Measurements from ENCODE around the gene MESD.
A peak's percentile ranks its signal among the peaks of the same experiment; 100 is the strongest.

The MESD gene

DNA sequence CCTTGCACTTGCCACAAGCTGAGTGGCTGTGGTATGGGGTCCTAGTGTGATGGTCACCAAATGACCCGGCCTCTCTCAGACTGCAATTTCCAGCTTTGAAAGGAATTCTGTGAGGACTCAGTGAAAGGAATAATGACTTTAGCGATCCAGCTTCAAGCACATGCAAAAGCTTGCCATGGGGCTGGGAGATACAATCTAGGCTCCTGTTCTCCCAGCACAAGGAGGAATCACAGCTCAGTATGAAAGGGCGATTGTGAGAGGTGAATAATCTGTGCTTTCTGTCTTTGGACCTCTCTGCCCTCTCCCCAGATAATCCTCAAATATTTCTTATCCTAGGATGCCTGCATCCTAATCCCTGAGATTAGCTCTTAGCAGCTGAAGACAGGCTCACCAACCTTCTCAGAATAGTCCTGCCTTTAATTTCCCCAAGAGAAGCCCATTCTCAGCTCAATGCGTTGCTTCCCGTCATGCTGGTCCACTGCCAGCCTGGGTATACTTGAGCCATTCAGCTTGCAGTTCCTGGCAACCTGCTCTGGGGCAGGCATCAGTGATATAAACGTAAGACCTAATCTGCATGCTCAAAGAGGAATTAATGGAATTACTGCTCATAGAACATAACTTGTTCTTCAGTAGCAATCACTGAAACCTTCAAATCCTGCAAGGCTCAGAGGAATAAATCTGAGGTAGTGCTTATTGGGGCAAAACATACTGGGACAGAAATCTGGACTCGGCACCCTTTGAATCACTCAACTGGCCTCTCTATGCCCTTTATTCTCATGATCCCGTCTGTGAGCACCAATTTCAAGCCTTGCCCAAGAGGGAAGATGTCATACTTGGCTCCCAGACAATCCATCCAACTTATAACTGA lies 26.2 kb upstream of the MESD start:
- peak; percentile 82 for DNase-seq (ENCODE audit: low spot score)

DNA sequence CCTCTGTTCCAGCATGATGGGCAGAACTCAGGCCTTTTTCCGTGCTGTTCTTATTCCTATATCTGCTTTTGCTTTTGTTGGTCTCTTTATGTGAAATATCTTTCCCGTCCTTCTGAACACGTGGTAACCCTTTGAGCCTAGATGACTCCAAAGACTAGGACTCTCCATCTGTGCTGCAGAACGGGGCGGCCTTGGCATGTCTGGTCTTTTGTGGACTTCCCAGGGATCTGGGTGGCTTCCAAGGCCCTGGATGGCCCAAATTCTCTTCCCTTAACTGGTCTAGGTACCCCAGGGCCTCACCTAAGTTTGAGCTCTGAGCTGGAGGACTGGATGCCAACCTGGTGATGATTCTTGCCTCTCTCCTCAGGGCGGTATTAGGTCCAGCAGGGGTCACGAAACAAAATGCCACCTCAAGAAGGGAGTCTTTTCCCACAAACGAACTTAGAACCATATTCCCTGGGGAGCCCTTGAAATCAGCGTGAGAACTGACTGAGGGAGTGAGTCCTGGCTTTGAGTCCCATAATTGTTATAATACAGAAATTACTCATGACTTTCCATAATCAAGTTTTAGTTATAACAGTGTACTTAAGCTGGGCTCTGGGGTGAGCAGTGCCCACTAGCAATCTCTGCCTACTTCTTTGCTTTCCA lies 25.0 kb upstream of the MESD start:
- DNase-seq (ENCODE audit: low spot score): no peak

DNA sequence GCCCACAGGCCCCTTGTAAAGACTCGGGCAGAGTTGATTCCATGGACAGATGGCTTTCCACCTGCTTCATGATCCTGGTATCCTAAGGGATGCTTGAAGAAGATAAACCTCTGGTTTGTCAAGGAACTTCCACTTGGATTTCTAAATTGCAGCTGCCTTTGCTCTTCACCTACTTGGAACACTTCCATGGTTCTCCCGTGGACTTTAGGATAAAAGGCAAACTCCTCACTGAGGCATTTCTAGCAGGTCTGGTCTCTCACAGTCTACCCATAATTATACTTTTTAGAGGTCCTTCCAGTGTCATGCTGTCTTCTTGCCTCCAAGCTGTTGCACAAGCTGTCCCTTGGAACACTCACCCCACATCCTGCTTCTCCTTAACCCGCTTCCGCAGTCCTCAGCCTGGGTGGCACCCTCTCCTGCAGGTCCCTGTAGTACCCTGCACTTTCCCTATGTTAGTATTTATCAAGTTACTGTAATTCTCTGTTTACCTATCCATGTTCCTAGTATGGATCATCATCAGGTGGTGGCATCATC lies 23.8 kb upstream of the MESD start:
- DNase-seq (ENCODE audit: low spot score): no peak

DNA sequence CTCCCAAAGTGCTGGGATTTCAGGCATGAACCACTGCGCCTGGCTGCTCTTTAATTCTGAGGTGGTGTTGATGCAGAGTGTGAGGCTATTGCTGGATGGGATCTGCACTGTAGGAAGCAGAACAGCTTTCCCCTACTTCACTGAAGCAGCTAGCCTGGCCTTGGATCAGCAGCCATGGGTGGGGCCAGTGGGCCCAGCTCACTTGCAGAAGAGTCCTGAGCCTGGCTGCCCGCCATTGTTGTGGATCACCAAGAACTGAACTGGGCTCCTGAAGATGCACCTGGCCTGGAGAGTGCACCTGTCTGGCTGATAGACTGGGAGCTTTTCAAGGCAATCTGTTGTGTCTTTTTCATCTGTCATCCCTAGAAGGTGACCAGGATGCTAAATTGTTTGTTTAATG lies 23.0 kb upstream of the MESD start:
- DNase-seq (ENCODE audit: low spot score): no peak

DNA sequence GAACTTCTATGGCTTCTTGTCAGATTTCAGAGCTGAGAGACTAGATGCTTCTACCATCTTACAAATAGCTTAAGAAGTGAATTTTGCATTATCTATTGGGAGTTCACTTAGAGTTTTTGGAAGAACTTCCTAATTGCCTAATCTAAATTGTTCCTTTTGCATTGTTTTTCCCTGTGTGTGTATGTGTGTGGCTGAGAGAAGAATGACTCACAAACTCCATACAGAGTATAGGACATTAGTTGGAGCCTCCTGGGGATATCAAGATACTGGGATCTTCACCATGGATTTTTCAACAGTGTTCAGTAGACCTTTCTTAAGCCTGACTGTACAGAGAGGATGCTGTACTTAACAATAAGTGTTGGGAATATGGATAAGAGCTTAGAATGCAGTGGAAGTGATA lies 22.0 kb upstream of the MESD start:
- no peak for DNase-seq (ENCODE audit: low spot score)

DNA sequence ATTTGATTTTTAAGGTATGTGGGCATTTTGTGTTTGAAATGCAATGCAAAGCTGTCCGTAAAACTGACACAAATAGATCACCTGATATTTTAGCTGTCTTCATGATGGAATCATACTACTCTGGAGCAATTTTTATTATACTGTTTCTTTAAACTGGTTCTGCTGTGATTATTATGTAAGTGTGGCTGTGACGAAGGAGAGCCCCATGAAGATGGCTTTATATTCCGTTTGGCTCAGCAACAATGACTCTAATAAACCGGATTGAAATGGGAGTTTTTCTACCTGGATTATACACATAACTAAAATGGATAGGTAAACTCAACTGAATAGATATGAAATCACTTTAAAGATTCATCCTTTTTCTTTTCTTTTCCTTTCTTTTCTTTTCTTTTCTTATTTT lies 20.5 kb upstream of the MESD start:
- no peak for DNase-seq (ENCODE audit: low spot score)

DNA sequence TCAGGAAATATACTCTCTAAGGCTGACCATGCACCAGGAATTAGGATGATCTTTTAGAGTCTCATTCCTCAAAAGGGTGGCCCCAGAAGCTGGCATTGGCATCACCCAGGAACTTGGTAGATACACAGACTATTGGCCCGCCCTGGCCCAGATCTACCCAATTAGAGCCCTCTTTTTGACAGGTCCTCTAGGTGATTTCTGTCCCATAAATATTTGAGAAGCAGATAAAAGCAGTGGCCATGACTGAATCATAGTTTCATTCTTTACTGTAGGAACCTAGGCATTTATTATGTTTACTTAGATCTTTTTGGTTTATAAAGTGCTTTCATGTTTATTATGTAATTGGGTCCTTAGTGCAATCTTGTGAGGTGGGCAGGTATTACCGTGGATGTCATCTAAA lies 18.7 kb upstream of the MESD start:
- no peak for DNase-seq (ENCODE audit: low spot score)

DNA sequence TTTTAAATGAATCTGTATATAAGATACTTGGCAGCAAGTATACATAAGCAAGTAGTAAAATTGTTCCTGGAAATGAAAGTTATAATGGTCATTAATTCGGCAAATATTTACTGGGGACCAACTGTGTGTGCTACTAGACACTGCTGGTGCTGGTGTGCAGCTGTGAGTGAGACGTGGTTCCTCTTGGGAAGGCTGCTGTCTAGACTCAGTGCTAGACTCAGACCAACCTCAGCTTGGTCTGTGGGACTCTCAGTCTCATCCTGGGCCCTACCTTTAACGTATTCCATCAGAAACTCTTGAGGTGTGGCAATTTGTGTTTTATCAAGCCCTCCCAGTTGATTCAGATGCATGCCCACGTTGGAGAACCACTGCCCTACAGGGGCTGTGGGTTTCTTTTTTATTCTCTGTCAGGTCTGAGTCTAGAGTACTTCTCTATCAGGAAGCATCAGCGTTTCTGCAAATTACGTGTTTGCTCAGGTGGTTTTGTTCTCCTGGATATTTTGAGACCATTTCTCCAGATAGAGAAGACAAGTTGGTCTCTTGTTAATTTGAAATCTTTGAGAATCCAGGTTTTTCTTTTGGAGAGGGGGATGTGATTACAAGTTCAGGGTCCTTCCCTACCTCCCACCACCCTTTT lies 17.9 kb upstream of the MESD start:
- DNase-seq (ENCODE audit: low spot score): no peak

DNA sequence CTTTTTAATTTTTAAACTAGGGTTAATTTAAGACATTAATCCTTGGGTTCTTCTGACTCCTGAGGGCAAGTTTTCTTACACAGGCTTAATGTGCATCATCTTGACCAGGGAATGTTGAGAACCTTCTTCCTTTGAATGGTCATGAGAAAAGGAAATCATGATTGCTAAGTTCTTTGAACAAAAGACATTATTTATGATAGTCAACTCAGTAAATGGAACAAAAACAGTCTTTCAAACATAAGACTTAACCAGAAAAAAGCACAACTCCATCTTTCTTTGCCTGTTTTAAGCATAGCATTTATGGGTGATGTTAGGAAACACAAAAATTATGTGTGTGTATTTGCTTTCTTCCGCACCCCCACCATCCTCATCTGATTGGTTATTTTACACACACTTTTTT lies 16.5 kb upstream of the MESD start:
- no peak for DNase-seq (ENCODE audit: low spot score)

DNA sequence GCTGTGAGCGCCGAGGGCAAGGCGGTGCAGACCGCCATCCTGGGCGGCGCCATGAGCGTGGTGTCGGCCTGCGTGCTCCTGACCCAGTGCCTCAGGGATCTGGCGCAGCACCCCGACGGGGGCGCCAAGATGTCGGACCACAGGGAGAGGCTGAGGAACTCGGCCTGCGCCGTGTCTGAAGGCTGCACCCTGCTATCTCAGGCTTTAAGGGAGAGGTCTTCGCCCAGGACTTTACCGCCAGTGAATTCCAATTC lies 13.4 kb upstream of the MESD start:
- no peak for DNase-seq (ENCODE audit: low spot score)

DNA sequence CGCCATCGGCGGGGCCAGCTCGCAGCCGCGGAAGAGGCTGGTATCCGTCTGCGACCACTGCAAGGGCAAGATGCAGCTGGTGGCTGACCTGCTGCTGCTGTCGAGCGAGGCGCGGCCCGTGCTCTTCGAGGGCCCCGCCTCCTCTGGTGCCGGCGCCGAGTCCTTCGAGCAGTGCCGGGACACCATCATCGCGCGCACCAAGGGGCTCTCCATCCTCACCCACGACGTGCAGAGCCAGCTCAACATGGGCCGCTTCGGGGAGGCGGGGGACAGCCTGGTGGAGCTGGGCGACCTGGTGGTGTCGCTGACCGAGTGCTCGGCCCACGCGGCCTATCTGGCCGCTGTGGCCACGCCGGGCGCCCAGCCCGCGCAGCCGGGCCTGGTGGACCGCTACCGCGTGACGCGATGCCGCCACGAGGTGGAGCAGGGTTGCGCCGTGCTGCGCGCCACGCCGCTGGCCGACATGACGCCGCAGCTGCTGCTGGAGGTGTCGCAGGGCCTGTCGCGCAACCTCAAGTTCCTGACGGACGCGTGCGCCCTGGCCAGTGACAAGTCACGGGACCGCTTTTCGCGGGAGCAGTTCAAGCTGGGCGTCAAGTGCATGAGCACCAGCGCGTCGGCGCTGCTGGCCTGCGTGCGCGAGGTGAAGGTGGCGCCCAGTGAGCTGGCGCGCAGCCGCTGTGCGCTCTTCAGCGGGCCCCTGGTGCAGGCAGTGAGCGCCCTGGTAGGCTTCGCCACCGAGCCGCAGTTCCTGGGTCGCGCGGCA lies 12.9 kb upstream of the MESD start:
- no peak for DNase-seq (ENCODE audit: low spot score)

DNA sequence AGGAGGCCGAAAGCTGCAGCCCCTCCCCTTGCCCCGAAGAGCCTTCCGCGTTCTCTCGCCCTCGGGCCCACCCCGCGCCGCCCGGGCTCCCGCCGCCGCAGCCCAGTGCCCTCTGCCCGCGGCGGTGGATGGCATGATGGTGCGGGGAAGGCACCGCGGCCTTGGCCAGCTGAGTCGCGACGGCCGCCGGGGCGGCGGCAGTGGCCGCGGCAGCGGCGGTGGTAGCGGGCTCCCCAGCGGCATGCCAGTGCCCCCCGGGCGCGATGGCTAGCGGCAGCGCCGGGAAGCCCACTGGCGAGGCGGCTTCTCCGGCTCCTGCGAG lies 12.4 kb upstream of the MESD start:
- no peak for DNase-seq (ENCODE audit: low spot score)

DNA sequence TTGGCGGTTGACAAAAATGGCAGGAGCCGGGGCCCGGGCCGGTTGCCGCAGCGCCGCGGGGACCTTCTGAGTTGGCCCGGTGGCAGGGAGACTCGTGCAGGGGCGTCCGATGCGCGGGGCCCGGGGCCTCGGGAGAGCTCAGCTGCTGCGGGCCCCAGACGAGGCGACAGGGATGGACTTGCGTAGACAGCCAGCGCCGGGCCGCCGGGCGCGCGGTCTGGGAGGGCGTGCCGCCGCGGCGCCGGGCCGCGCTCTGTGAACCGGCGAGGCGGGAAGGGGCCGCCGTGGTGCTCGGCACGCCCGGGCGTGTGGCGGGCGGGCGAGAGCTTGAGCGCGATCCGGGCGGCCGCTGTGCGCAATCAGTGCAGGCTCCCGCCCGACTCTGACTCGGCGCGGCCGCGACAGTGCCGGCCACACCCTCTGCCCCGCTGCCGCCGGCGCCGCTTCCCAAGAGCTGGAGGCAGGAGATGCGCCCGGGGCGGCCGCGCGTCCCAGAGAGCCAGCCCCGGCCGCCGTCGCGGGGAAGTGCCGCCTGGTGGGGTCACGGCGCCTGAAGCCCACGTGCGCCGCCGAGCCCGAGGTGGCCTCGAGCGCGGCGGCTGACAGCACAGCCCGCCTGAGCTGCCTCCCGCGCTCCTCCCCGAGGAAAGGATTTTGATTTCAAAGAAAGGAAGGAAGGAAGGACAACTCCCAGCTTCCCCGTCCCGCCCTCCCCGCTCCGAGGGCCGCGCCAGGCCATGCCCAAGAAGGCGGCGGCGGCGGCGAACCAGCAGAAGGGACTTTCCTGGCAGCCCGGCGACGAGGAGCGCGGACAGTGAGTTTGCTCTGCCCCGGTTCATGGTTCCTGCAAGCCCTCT lies 11.8 kb upstream of the MESD start:
- no peak for DNase-seq (ENCODE audit: low spot score)

DNA sequence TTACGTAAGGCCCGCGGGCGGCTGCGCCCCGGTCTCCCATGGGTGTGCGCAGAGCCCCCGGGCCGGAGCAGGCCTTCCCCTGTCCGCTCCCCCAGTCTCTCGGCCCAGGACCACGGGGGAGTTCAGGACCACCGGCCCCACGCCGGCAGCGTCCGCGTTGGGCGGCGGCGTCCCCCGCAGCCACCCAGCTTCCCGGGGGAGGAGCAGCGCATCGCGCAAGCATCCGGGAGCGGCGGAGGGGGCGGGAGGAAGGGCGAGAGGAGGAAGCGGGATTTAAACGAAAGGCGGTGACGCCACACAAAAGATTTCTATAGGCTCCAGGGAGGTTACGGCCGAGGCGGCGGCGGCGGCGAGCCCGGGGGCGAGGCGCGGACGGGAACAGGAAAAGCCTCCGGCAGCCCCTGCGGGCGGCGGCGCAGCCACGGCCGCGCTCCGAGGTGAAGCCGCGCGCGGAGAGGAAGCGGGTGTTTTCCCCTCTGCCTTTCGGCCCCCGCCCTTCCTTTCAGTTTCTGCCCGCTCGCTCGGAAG lies 11.1 kb upstream of the MESD start, which contains the start of gene TLNRD1:
Gene TLNRD1 (plus strand): TSS at position 300 of the 528 bp plus-strand sequence. CDS start 1,349 bp downstream, outside the sequence.
- DNase-seq (ENCODE audit: low spot score): peak; percentile 88

DNA sequence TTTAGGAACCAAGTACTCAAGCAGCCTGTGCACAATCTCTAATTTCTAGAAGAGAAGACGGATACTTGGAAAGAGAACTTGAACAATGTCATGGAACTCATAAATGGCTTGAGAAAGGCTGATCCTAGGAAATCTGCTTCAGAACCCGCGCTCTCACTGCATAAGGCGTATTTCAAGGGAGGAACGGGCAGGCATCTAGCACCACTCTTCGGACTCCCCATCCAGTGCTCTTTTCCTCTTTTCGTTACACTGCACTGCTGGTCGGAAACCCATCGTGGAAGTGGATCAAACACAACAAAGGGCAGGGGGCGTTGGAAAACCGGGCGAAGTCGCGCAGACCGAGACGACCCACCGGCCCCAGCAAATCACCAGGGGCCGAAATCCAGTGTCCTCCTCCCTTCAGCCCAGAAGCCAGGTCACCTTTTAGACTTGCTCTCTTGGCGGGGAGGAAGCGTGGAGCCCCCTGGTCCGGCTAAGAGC lies 10.6 kb upstream of the MESD start:
- DNase-seq (ENCODE audit: low spot score): no peak

DNA sequence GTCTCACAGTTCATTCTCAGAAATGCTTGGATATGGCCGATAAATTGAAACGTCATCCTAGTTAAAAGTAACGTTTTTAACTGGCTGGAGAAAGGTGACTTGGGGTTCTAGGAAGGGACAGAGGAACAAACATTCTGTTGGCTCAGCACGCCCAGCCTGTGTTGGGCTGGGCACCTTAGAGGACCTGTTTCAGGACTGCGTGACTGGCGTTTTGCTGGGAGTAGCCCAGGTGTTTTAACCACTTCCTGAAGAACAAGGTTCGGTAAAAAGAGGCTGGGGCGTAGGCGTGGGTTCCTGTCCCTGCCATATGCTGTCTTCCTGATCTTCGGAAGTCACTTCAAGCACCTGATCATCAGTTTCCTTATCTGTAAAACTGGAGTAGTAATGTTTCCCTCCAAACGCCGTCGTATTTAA lies 10.0 kb upstream of the MESD start:
- no peak for DNase-seq (ENCODE audit: low spot score)

DNA sequence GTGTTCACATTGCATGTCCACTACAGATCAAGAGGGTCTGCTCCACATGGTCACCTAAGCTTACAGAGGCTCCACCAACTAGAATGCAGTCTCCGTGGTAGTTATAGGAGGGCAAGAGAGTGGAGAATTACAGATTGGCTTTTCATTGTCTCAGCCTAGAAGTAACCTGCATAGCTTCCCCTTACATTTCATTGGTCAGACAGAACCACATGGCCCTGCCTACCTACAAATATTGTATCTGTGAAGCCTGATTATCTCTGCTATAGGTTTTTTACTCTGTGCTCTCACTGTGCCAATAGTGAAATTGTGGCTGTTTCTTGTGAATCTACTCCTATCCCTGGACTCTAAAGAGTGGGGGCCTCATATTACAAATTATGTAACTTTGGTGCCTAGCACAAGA lies 8.6 kb upstream of the MESD start:
- DNase-seq (ENCODE audit: low spot score): no peak

DNA sequence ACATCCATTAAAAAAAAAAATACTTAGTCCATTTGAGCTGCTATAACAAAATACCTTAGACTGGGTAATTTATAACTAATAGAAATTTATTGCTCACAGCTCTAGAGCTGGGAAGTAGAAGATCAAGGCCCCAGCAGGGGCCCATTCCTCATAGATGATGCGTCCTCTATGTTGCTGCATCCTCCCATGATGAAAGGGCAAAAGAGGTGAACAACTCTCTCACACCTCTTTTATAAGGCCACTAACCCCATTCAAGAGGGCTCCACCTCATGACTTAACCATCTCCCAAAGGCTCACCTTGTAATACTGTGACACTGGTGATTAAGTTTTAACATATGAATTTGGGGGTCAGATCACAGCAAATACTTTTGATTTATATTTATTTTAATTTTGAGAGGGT lies 8.1 kb upstream of the MESD start:
- no peak for DNase-seq (ENCODE audit: low spot score)

DNA sequence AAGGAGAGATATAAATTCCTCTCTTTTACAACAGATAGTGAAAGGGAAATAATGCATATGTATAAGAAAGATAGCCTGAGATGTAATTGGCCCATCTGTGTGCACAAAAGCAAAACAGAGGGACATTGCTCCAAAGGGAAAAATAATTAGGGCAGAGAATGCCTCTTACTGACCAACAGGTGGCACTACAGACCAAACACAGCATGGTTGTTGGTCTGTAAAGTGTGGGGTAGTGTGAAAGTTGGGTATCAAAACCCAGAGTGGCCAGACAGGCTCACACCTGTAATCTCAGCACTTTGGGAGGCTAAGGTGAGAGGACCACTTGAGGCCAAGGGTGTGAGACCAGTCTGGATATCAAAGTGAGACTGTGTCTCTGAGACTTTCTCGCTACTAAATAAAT lies 6.6 kb upstream of the MESD start:
- no peak for DNase-seq (ENCODE audit: low spot score)

DNA sequence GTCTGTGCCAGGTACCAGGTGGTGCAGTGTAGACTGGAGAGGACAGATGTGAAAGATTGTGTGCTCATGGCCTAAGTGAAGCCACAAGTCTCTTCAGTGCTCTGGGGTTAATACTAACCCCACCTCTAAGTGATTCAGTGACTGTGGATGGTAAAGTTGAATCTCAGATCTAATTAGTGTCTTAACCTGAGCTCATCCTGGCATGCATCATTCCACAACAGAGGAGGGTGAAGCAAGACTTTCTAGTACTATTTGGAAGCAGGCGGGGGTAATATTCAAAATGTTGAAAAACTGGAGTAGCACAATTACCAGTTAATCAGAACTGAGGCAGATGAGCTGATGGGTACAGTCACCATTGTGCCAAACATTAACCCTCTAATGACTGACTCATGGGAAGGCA lies 2.8 kb upstream of the MESD start:
- no peak for DNase-seq (ENCODE audit: low spot score)

DNA sequence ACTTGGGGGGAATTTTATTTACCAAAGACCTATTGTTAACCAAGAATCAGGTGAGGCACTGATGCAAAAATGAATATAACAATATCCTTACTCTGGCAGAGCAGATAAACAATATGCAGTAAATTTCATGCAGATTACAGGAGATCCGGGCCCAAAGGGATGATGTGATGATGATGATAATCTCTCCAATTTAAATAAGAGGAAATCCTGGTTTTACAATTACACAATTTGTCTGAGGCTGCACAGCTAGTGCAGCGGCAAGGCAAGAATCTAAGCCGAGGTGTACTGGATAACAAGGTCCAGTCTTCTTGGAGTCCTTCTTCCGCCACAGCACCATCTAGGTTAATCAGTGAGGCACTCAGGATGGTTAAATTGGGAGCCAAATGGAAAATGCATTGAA lies 2.4 kb upstream of the MESD start:
- DNase-seq (ENCODE audit: low spot score): no peak

Data from putamen (tissue), 1 donor.